Choroid plexus epithelial cell (primary cell): Measurements from ENCODE around the gene CISH.

Experiments used
- DNase-seq: peaks from one replicate; pipeline ENCODE4 v3.0.0-alpha.2; 2010; ENCODE audit warnings: low read depth
- H3K4me3 ChIP-seq: 2 replicates; pipeline ENCODE4 v1.5.1; 2011; ENCODE audit warnings: low read depth, mild to moderate bottlenecking, control low read depth, low read length, moderate library complexity
- TF ChIP-seq, protein P1 (sequence below): conservative IDR thresholded peaks from 2 replicates; pipeline ENCODE4 v1.5.1; 2011; ENCODE audit warnings: low read depth, mild to moderate bottlenecking, control low read depth, inconsistent platforms, low read length, moderate library complexity

The CISH gene

DNA sequence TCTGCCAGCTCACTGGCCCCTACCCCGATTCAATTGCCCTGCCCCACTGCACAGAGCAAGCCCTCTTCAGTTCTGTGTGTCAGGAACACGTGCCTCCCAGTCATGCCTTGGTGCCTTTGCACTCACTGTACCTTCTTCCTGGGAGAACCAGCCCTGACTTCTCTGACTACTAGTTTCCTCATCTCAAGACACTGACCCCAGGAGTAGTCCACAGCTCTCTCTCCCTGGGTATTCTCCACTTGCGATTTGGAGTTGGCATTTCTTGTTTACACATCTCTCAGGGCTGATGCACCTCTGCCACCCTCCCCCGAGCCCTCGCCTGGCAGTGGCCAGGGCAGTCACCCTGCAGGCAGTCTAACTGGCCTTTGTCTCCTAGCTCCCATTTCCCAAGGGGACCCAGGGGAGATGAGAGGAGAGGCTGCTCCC, 5.7 kb downstream of the CISH start:
- DNase-seq = no peak
- no peak overlapping the region for H3K4me3 ChIP-seq
- TF ChIP-seq, protein P1, sequence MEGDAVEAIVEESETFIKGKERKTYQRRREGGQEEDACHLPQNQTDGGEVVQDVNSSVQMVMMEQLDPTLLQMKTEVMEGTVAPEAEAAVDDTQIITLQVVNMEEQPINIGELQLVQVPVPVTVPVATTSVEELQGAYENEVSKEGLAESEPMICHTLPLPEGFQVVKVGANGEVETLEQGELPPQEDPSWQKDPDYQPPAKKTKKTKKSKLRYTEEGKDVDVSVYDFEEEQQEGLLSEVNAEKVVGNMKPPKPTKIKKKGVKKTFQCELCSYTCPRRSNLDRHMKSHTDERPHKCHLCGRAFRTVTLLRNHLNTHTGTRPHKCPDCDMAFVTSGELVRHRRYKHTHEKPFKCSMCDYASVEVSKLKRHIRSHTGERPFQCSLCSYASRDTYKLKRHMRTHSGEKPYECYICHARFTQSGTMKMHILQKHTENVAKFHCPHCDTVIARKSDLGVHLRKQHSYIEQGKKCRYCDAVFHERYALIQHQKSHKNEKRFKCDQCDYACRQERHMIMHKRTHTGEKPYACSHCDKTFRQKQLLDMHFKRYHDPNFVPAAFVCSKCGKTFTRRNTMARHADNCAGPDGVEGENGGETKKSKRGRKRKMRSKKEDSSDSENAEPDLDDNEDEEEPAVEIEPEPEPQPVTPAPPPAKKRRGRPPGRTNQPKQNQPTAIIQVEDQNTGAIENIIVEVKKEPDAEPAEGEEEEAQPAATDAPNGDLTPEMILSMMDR = no peak

DNA sequence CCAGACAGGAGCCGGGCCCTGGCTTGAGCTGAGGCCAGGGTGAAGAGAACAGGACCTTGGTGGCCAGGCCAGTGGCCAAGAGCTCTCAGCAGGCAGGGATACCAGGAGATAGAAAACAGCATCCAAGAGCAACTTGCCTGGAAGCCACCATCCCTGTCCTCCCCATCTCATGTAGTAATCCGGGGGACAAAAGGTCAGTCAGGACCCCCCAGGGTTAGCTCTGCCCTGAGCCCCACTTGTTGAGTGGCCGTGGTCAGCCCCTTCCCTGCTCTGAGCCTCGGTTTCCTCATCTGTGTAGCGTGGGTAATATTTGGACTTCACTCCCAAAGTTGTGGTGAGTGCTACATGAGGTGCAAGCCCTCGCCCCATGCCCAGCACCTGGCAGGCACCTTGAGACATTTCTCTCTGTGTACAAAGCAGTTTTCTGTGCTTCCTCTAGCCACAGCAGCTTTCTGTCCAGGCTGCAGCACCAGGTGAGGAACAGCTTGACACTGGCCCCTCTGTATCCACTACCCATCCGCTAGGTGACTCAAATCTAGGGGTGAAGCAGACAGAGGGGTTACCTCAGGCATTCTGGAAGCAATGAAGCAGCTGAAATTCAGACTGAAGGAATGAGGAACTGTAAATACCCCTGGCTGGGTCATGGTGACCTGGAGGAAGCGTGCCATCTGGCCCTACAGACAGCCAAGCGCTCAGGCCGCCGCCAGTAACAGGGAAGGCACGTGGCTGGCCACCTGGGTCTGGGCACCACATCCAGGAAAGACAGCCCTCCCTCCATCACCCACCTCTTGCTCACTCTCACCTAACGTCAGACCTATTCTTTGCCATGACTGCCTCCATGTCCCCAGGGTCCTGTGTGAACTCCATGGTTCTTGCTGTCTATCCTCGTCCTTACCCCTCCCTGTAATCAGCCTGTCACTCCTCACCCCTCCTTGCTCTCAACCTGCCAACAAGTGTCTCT, 6.7 kb downstream of the CISH start:
- DNase-seq = no peak
- no peak overlapping the region for H3K4me3 ChIP-seq
- TF ChIP-seq, protein P1 = no peak

DNA sequence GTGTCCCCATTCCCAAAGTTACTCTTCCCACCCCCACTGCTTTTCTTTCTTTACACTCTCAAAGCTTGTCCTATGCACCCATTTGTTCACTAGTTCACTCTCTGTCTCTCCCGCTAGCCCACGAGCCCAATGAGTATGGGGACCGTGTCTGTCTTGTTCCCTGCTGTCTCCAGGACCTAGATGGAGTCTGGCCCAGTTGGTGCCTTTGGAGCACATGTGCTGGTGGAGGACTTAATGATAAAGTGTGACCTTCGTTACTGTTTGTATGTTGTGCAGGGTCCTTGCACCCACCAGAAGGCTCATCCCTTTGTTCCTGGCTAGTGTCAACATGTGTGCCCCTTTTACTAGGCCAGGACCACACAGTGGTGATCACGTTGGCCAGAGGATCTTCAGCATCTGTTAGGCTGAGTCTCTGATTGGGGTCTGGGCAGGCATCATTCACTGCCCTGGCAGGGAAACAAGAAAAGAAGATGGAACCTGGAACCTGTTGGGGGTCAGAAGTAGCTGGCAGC, 7.4 kb downstream of the CISH start:
- DNase-seq = no peak
- H3K4me3 ChIP-seq = no peak overlapping the region
- TF ChIP-seq, protein P1 = no peak

DNA sequence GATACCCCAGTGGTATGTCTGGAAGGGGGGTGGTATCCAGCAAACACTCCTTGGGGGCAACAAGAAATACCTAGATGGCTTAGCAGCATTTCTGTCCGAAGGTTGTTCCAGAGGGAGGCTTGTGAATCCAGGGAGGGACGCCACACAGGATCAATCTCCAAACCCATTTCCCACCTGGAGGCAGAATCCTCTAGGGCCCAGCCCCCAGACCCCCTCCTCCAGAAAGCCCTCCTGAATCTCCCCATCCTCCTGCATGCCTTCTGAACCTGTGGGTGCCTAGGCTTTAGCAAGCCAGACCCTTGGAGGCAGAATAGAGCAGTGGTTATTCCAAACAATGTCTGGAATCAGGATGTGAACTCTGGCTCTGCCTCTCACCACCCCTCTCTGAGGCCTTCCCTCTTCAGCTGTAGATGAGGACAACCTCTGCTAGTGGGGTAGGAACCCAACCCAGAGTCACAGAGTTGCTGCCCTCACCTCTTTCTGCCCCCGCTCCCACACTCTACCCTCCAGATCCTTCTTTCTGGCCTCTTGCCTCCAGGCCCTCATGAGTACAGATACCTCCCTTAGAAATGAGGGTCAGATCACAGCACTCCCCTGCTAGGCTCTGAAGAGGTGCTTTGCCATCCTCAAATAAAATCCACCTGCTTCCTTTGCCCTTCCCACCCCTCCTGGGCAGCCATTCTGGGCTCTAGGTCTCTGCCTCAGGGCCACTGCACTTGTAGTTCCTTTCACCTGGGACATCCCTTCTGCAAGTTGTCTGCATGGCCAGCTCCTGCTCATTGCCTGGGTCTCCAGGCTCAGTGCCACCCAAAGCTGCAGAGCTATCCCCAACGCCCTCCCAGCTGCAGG, 8.1 kb downstream of the CISH start:
- DNase-seq = no peak
- TF ChIP-seq, protein P1 = no peak
- H3K4me3 ChIP-seq = no peak overlapping the region

DNA sequence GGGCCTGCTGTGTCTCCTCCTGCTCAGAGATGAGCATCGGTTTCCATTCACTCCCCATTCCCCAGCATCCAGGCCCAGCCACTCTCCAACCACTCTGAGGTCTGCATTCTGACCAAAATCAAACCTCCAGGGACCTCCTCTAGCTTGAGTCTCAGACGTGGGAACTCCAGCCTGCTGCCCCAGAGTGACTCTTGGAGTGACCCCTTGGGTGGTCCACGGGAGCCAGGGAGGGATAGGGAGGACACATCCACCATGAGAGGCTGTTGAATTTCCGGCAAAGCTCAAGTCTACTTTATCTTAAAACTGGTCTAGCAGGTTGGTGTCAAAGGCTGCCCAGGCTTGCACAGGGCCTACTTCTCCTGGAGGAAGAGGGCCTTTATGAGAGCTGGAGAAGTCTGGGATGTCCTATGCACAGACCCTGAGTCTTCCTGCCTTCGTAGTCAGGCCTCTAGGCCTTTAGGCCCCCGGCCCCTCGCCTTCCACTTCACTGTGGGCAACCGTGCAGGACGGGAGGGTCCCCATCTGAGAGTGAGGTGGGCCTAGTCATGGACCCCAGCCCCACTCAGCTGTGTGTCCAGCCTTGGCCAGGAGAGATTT, 8.9 kb downstream of the CISH start:
- TF ChIP-seq, protein P1 = no peak
- no peak for DNase-seq
- no peak overlapping the region for H3K4me3 ChIP-seq

DNA sequence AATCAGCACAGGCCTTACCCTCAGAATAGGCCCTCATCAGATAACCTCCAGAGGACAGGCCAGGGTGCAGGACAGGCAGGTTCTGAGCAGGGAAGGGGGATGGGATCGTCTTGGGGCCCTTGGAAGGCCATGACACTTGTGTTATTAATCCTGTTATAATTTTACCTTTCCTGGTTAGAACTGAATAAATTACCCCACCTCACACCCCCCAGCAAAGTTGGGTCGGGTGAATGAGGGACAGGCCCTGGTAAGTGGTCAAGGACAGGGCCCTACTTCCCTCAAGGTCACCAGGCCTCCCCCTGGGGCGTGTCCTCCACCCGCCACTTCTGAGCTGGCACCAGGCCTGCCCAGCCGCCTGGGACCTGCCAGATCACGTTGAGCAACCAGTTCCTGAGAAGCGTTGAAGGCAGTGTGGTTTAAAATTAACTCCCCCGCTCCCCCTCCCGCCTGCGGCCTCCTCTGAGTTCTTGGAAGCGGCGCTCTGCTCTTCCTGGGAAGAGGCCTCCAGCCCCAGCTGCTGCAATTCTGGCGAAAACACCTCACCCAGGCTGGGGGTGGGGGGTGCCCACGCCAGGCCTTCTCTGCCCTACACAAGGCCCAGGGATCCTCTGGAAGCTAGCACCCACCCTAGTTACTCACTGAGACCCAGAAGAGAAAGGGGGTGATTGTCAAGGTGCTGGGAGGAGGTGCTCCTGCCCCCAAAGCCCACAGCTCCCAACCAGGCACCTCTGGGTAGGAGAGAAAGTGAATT, 10.6 kb downstream of the CISH start:
- peak; percentile 98 for DNase-seq
- TF ChIP-seq, protein P1 = no peak
- H3K4me3 ChIP-seq = peak overlapping the region; percentile 23
